ENCODE data around the gene CDS2. TPM values are rescaled to one million over a fixed set of nuclear protein-coding genes. Genes with fewer than 3 reads are reported as not detected.

The CDS2 gene
- total and polyA plus RNA-seq, 12 donors = 16.7 to 100 (median 82.3) TPM

DNA sequence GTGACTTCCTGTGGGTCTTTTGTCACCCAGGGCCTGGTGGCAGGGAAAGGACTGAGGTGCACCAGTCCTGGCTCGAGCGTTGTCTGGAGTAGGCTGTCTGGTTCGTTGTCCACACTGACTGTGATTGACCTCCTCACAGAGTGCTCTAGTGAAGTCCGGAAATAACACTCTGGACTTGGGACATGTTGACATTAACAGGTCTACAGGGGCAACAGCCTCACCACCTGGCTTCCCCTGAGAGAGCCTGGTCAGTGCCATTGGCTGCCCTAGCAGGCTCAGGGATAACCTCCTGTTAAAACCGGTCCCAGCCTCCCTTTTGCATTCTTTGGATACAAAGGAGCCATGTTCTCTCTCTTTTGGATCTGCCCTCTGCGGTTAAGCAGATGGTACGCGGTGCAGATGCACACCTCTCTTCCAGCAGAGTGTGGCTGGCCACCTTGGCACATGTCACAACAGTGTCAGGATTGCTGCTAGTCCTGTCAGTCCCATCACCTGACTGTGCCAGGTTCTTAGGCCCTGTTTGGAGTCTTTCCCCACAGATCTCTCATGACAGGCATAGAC lies 46.2 kb downstream of the CDS2 start:
- DNase-seq (no peak), ATAC-seq (peak in 3 of 8 donors; percentile 4 to 39 (median 11))
- H3K4me3 ChIP-seq = no peak overlapping the region
- TF ChIP-seq, protein P1, sequence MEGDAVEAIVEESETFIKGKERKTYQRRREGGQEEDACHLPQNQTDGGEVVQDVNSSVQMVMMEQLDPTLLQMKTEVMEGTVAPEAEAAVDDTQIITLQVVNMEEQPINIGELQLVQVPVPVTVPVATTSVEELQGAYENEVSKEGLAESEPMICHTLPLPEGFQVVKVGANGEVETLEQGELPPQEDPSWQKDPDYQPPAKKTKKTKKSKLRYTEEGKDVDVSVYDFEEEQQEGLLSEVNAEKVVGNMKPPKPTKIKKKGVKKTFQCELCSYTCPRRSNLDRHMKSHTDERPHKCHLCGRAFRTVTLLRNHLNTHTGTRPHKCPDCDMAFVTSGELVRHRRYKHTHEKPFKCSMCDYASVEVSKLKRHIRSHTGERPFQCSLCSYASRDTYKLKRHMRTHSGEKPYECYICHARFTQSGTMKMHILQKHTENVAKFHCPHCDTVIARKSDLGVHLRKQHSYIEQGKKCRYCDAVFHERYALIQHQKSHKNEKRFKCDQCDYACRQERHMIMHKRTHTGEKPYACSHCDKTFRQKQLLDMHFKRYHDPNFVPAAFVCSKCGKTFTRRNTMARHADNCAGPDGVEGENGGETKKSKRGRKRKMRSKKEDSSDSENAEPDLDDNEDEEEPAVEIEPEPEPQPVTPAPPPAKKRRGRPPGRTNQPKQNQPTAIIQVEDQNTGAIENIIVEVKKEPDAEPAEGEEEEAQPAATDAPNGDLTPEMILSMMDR (IDR thresholded peaks at IDR 0.05) = no peak
- peaks cover 0 to 56% (median 13%) of the 10 kb centered on the region in 9 donors for H3K36me3 ChIP-seq
- intact Hi-C loops (cut with DNase I) = loop anchor here in 4 of 10 donors (5.0 kb wide), 2 partner anchors 36 to 46 kb away; partner anchors contain the start of gene CDS2 (in 3 of the 4)
- H3K27ac ChIP-seq = peak overlapping the region; percentile 2 to 87 (median 74)
- no peaks in the 10 kb centered on the region for H3K9me3 ChIP-seq
- 79 to 84% methylated on average over 8 of the region's 8 CpGs for WGBS, 2 donors
- H3K4me1 ChIP-seq = peaks cover 54 to 100% (median 88%) of the 10 kb centered on the region in 9 donors
- H3K27me3 ChIP-seq = no peaks in the 10 kb centered on the region

DNA sequence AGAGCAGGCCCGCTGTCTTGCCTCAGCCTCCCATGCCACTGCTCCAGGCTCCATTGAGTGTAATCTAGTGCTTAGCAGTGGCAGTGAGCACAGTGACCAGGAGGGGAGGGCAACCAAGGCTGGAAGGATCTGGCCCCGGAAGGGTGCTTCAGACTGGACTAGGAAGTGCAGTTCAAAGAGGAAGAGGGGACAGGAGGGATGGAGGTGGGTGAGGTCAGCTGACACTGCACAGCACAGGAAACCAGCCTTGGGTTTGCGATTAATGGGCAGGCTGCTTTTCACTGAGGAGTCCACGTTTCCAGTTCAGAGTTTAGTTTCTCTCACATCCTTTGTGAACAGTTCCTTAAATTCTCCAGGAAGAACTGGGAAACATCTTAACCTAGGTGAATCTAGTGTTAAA lies 46.9 kb downstream of the CDS2 start:
- Histone ChIP-seq H3K4me3 (no peak overlapping the region), H3K4me1 (peaks cover 50 to 100% (median 87%) of the 10 kb centered on the region in 9 donors), H3K36me3 (peaks cover 0 to 63% (median 13%) of the 10 kb centered on the region in 9 donors), H3K27ac (peak overlapping the region in 8 of 10 donors; percentile 20 to 87 (median 78)), H3K9me3 (no peaks in the 10 kb centered on the region), H3K27me3 (no peaks in the 10 kb centered on the region)
- ATAC-seq (no peak), DNase-seq (no peak)
- intact Hi-C loops (cut with DNase I) = loop anchor here in 4 of 10 donors (5.0 kb wide), 2 partner anchors 36 to 46 kb away; partner anchors contain the start of gene CDS2 (in 3 of the 4)
- 62 to 69% methylated on average over 4 of the region's 4 CpGs for WGBS, 2 donors
- TF ChIP-seq, protein P1 (IDR thresholded peaks at IDR 0.05) = no peak

DNA sequence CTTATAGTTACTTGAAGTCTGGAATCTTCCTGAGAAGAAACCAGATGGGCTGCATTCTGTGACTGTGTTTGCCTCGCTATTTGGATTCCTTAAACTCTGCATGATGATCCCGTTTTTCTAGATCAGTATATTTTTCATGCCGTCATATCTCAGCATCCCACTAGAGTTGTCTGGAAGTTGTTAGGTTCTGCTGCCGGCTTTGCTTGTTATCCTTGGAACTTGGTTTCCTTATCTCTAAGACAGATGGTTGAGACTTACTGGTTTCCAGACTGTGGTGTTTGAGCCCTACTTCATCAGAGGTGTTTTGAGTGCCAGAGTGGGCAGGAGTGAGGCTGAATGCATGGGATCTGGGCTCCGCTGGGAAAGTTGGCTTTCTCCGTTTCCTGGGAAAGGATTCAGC lies 50.3 kb downstream of the CDS2 start:
- Histone ChIP-seq H3K4me3 (no peak overlapping the region), H3K4me1 (peaks cover 35 to 93% (median 71%) of the 10 kb centered on the region in 9 donors), H3K27me3 (no peaks in the 10 kb centered on the region), H3K9me3 (no peaks in the 10 kb centered on the region), H3K27ac (peak overlapping the region in 4 of 10 donors; percentile 26 to 87 (median 50)), H3K36me3 (peaks cover 0 to 85% (median 13%) of the 10 kb centered on the region in 9 donors)
- no peak for ATAC-seq
- intact Hi-C loops (cut with DNase I) = loop anchor here in 1 of 10 donors (5.0 kb wide), 1 partner anchor 40 kb away; no protein-coding TSS in a partner anchor
- TF ChIP-seq, protein P1 (IDR thresholded peaks at IDR 0.05) = no peak
- DNase-seq = no peak
- 71 to 78% methylated on average over 6 of the region's 6 CpGs for WGBS, 2 donors

DNA sequence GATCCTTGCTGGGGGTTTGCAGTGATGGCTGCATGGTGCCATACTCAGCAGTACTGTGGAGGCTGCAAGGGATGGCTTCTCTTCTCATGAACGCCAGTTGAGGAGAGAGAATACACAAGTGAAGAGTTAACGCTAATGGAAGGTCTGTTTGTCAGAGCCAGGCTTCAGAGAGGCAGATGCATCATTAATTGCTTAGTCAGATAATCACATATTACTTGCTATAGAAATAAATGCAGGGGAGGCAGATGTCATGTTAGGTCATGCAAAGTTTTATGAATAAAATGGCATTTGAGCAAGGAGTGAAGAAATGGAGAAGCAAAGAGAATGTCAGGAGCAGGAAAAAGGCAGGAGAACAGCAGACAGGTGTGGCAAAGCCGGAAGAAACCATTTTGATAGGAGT lies 51.2 kb downstream of the CDS2 start:
- no peak overlapping the region for H3K4me3 ChIP-seq
- intact Hi-C loops (cut with DNase I) = loop anchor here in 1 of 10 donors (5.0 kb wide), 1 partner anchor 41 kb away; no protein-coding TSS in a partner anchor
- DNase-seq = no peak
- H3K9me3 ChIP-seq = no peaks in the 10 kb centered on the region
- WGBS, 2 donors = 81 to 83% methylated on average over 3 of the region's 3 CpGs
- peak overlapping the region in 2 of 10 donors; percentile 63 to 87 for H3K27ac ChIP-seq
- no peaks in the 10 kb centered on the region for H3K27me3 ChIP-seq
- peaks cover 33 to 93% (median 69%) of the 10 kb centered on the region in 9 donors for H3K4me1 ChIP-seq
- H3K36me3 ChIP-seq = peaks cover 0 to 95% (median 23%) of the 10 kb centered on the region in 9 donors
- TF ChIP-seq, protein P1 (IDR thresholded peaks at IDR 0.05) = no peak
- ATAC-seq = no peak
